GM18520 (cell line): ENCODE data around the gene ERICH6B.

Experiments
- ATAC-seq: cut with Tn5 transposase; IDR thresholded peaks from one replicate; pipeline ENCODE4 v1.9.1; 2021; ENCODE audit not compliant: unreplicated experiment

Gene ERICH6B

DNA sequence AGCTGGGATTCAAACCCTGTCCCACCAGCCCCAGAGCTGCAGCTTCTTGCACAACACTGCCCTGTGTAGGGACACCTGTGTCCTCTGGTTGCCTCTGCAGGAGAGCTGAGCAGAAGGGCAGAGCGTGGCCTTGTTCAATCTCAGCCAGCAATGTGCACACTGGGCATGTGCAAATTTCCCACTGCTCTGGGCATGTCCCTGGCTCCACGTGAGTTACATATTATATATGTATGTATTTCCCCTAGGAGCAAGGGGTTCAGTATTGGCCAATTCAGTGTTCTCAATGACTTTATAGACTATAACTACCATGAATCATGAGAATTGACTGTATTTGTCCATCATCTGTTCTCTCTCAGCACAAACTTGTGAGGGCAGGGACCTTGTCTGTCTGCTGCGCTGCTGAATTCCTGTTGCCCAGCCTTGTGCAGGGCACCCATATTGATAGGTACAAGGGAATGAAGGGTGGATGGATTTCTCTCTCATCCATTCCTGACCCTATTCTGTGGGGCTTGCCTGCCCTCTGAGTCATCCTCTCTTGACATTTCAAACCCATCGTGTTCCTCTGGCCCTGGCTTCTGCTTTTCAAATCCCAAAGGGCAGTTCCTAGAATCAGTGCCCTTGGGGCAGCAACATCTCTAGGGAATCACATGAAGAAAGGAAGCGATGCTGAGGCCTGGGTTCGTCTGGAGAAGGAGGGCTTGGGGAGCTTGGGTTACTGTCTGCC, 69.7 kb downstream of the ERICH6B start:
- no peak for ATAC-seq

DNA sequence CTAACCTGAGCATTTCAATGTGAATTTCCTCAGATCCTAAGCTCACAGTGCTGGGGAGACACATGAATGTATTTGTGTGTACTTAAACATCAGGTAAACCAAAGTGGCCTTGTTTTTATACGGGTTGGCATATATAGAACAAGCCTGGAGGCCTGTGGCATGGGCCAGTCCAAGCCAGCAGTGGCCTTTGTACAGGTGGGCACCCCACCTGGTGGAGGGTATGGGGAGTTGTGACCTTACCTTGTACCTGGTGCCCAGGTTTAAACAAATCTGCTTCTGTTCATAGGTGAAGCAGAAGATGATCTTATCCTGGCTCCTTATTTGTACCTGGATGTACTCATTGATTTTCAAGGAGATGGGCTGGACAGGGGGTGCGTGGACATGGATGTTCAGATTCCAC, 71.0 kb downstream of the ERICH6B start:
- no peak for ATAC-seq

DNA sequence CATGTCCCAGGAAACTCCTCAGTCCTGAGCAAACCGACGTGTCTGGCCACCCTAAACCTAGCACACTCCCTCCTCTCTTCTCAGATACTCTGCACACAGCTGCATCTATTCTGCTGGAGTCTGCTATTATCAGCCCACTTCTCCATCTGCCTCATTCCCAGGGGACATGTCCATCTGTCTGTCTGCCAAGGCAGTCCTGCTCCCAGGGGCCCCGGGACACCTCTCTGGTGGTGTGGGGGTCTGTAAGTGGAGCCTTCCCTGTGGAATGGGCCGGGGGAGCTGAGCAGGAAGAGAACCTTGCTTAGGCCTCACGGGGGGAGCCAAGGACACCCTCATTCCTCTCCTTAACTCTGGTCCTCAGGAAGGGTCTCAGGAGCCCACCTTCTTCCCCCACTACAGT, 72.7 kb downstream of the ERICH6B start:
- ATAC-seq, result no peak

DNA sequence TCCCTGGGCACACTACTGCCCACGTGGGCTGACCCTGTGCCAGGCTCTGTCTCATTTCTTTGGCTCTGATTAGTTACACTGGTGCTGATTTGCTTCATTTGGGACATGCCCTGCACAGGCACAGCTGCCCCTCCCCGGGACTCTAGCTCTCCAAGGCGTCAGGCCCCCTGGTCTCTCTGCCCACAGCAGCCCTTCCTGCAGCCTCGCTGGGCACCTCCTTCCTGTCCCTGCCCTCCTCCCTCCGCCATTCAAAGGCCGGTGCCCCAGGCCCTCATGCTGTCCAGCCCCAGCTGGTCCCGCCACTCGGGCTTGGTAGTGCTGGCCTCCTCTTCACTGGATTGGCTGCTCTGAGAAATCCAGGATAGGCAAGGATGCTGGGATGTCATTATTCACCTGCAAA, 73.1 kb downstream of the ERICH6B start:
- no peak for ATAC-seq

DNA sequence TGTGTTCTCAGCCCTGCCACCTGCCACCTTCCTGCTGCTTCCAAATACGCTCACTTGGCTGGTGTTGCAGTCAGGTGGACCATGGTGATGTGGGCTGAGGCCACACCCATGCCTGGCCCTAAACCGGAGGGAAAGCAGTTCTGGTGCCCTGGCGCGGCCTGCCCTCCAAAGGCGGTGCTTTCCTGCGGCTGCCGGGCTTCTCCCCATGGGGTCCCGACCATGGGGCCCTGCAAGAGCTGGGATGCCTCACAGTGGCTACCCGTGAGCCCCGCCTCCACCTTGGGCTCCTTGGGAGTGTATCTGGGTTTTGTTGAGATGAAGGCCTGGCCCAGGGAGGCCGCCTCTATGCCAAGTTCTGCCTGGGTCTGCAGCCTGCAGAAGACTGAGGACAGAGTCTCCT, 73.7 kb downstream of the ERICH6B start:
- no peak for ATAC-seq

DNA sequence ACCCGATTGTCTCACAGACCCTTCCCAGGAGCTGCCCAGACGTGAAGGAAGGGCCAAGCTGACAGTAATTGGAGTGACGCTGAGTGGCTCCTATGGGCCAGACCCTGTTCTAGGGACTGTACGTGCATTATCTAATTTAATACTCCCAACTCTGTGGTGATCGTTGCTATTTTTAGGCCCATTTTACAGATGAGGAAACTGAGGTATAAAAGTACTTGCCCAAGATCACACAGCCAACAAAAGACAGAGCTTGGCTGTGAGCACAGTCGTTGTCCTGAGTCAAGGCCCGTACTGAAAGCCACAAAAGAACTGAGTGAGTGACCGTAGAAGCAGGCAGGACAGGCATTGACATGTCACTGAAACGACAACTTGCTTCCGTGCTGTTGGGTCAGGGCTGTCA, 74.7 kb downstream of the ERICH6B start:
- ATAC-seq, result no peak

DNA sequence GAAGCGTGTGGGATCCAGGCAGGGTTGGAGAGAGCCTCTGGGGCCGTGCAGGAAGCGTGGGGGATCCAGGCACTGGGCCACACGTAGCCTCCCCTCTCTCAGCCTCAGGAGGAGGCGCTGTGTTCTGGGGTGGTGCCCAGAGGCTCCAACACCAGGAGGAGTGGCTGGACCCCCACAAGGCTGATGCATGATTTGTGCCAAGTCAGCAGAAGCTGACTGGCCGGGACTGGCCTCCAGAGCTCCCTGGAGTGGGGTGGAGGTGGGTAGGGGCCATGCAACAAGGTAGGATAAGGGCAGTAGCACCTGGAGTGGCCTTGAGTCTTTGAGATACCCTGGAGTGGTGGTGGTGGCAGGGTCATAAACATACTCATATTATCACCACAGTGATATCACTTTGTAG, 75.3 kb downstream of the ERICH6B start:
- ATAC-seq, result no peak

DNA sequence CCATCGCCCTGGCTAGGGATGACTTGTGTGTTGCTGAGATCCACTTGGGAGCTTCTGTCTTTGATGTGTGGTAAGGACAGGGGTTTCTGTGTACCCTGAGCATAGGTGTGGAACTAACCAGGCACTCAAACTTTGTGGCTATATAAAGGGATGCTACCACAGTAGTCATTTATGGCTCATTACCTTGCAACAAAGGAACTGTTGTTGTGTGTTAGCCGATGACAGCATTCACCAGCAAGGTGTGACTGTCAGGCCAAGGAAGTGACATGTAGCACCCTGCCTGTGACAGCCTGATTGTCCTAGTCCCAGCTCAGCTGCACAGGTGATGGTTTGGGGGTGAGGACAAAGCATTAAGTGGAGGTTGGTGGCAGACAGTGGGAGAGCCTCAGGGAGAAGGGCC, 77.2 kb downstream of the ERICH6B start:
- ATAC-seq, result no peak

DNA sequence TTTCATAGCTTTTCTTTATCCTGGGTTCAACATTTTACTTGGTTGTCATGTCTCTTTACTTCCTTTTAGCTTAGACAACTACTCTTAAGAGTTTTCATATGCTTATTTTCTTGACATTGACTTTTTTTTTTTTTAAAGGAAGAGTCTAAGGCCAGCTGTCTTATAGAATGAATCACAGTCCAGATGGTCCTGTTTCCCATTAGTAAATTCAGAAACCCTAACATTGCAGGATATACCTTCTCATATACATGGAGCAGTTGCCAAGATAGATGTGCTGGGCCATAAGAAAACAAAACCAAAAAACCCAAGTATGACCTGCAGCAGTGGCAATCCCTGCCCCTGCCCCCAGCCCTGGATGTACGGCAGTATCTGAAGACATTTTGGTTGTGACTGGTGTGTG, 78.0 kb downstream of the ERICH6B start:
- no peak for ATAC-seq

DNA sequence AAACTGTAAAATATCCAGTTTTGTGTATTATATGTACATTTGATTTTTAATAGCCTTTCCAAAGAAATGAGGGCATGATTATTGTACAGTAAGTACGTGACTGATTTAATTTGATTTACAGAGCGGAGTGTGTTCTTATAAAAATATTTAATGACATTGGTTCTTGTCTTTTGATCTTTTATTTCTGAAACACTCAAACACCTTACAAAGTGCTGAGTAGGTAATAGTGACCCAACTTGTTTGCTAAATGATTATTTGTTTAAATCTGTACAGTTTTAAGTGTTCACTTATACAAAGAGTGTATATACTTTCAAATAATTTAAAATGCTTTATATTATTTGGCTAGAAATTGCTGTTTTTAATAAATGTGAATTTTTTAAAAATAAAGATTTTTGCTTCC, 79.3 kb downstream of the ERICH6B start:
- no peak for ATAC-seq

DNA sequence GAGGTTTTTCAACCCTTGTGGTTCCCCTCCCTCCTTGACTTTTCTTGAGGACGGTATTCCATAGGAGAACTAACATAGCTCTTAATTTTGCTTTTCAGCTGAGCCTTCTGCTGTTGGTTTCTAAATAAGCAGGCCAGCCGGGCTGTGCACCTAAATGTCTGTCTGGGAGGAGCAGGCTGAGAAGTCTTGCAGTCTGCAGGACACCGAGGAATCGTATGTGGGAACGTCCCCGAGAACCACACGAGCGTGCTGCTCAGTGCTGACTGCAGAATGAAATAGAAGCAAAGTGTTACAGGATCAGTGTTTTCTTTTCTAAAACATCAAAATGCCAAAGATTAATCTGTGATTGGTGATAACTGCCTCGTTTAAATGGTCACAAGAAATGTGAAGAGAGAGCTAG, 80.9 kb downstream of the ERICH6B start:
- ATAC-seq, result no peak

DNA sequence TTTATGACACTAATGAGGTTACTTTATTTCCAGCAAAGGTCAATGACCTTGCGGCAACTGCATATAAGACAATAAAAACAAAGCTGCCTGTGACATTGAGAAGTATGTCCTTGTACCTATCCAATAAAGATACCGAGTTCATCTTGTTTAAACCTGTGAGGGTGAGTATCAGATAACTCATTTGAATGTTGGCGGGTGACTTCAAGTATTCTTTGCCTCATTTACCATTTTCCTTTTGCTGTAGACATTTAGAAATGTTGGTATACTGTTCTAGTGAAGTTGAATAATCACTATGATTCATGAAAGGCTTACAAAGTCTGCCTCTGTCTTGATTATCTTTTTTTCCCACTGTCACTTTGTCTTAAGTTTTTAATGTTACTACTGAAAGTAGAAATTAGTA, 85.8 kb downstream of the ERICH6B start:
- ATAC-seq, result no peak

DNA sequence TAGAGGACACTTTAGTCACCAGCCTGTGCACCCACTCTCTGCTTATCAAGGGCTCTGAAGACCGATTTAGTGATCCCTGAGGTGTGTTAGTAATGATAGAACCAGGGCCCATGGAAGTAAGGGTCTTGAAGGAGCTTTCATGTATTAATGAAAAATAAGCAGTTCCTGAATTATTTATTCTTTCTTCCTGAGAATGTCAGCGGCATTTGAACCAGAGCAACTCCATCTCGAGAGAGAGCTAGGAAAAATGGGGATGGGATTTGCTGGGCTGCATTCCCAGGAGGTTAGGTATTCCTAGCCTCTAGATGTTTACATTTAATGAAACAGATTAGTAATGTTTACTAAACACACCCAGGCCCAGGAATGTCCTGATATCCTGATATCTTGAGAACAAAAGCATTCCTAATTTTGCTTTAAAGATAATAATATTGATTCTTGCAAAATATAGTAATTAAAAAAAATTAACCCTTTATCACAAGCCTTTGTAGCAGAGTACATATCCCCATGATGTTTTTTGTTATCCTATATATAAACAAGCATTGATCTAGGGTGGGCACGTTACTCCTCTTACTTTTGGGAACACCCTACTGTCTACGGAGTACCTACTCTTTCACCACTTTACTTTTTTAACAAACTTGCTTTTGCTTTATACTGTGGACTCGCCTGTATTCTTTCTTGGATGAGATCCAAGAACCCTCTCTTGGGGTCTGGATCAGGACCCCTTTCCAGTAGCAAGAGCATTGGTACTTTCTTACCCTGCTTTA, 87.7 kb downstream of the ERICH6B start:
- no peak for ATAC-seq

DNA sequence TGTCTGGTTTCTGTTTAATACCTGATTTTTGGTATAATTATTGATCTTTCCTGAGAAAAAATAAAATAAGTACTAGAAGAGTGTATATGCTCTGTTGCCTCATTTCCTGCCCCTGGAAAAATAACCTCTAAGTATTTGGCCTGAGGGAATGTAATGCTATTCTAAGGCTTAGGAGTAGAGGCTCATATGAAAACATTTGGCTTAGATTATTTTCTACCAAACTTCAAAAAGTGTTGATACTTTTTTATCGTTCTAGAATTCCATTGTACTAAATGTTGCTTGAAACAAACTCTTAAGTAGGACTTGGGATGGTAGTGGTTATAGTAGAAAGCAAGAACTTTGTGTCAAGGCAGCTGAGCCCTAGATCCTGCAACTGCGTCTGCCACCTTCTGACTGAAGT, 93.0 kb downstream of the ERICH6B start:
- no peak for ATAC-seq

DNA sequence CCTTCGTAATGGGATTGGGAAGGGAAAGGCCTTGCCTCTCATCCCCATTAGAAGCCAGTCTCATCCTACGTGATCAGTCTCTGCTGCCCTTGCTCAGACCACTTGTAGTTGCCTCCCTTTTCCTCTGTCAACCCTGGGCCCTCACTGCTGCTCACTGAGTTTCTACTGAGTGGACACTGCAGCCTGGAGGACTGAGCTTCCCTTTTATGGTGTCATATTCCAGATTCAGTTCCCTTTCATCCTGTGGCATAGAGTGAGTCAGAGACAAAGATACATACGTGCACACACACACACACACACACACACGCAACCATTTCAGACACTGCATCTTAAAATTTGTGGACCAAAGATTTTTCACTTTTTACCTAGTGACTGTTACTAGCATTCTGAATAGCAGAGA, 94.2 kb downstream of the ERICH6B start:
- no peak for ATAC-seq

DNA sequence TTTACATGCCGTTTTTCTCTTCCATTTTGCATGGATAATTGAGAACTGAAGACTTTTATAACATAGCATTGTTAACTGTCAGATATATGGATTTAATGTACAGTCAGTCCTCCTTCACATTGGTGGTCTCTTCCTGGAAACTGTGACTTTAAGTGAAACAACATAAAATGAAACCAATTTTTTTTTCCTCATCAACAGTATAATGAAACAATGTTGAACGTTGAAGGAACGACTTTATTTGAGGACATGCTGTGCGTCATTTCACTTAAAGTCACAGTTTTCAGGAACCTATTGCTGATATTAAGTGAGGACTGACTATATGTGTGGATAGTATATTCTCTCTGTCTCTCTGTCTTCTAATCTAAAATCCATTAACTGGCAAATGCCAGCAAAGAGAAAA, 96.0 kb downstream of the ERICH6B start:
- no peak for ATAC-seq

DNA sequence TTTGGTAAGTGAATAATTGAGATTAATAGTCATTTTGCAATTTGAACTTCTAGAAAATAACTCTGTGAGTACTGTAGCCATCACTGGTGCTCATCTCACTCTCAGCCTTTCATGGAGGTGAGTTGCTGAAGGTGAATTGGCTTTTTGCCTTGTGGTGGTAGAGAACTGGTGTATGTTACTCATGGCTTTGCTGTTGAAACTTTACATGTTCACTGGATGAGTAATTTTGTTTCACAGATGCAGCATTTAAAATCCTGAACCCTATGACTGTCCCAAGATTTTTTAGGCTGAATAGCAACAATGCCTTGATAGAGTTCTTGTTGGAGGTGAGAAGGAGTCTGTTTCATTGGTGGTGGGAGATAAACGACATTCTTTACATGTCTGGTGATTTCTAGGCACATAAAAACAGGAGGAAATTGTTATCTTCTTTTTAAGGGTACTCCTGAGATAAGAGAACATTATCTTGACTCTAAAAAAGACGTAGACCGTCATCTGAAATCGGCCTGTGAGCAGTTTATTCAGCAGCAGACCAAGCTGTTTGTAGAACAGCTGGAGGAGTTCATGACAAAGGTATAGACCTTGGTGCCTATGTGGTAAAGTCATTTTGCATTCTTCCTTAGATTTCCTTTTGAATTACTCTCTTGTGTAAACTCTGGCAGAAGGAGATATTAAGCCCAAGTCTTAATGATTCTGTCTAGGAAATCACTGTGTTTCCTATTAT, 96.9 kb downstream of the ERICH6B start:
- no peak for ATAC-seq

DNA sequence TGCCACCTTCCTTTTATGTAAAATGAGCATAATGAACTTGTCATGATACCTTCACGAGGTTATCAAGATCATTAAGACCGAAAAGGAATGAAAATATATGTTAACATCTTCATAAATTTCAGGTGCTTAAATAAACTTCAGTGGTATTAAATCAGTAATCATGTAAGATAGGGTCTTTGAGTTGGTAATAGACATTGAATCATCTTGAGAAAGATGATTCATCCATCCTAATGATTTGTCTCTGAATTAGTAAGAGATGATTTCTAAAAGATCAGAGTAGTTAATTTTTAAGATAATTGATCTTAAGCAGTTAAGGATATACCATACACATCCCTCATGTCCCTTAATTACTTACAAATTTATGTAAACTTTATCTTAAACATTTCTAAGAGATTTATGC, 98.8 kb downstream of the ERICH6B start:
- ATAC-seq, result no peak

DNA sequence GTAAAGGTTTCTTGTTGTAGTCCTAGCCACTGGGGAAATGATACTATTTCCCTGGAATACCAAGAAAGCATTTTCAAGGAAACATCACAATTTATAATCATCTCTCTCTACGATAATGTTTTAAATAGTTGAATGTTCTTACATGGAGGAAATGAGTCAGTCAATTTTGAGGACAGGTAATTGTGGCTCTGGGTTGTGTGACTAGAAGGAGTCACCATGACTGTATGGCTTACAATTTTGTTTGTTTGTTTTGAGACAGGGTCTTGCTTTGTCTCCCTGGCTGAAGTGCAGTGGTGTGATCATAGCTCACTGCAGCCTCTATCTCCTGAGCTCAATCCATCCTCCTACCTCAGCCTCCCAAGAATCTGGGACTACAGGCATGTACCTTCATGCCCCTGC, 103.4 kb downstream of the ERICH6B start:
- no peak for ATAC-seq

DNA sequence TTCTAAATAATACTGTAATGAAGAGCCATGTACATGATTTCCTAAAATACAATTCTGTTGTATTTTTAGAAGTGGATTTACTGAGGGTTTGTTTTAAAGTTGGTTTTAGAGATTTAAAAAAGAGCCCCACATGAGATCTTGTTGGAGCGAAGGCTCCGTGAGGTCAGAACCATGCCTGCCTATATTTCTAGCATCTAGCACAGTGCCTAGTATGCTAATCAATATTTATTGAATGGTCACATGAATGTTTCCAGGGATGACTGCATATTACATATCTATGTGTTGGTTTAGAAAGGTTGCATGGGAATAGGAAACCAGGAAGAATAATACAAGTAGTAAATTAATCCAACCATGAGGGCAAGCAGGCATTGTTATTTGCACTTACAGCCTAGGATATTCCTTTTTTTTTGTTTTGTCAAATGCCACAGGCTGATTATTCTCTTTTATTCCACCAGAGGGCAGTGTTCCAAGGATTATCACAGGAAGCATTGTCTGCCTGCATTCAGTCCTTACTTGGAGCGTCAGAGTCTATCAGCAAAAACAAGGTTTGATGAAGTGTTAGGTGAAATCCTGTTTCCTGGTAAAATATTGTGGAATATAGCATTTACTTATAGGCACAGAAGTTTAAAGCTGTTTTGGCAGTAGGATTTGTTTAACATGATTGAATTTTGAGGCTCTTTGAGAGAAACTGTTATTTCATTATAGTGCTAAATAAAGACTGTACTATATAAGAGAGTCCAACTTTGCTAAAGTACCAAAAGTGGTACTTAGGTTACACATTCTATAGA, 104.0 kb downstream of the ERICH6B start:
- ATAC-seq, result no peak

DNA sequence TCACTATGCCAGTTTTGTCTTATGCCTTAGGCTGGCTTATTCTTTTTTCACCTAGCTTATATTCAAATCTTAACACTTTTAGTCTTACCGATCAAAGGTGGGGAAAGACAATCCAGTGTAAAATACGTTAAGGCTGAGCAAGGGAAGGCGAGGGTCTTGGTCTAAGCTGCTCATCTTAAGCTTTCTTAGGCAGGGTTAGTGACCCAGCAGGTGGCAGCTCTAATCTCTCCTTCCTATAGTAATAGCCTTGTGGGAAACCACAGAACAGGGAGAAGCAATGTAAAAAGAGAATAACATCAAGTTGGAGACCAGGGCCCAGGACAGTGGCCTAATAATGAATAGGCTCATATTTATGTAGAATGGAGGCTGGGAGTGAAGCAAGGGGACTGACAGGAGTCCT, 104.9 kb downstream of the ERICH6B start:
- no peak for ATAC-seq
